Thyroid gland (tissue), 4 donors: ENCODE results near the gene EPB41. TPM values are rescaled to one million over a fixed set of nuclear protein-coding genes. Genes with fewer than 3 reads are reported as not detected.
"Not testable (repeated sequence)": the region's sequence is repeated elsewhere in the genome, so short reads cannot be mapped to it uniquely, and the experiment has no call there.

ENCODE experiments used
- DNase-seq, 2 donors: peaks; one replicate each; pipeline ENCODE4 v3.0.0-alpha.2; 2019
- H3K27ac ChIP-seq, 3 donors: fragments of 200-600 bp; sonication (generic); 1 replicate in 2 of 3; 2 replicates in 1 of 3; pipeline ENCODE4 v1.5.1; 2016 to 2019; ENCODE audit warnings: mild to moderate bottlenecking in 1 of 3, moderate library complexity in 1 of 3
- H3K27me3 ChIP-seq: fragments of 200-600 bp; sonication (generic); one replicate; pipeline ENCODE4 v1.5.1; 2019
- H3K36me3 ChIP-seq, 2 donors: fragments of 200-600 bp; sonication (generic); one replicate each; pipeline ENCODE4 v1.5.1; 2016 to 2019
- H3K4me1 ChIP-seq, 2 donors: fragments of 200-600 bp; sonication (generic); one replicate each; pipeline ENCODE4 v1.5.1; 2017 to 2019
- H3K4me3 ChIP-seq, 3 donors: fragments of 200-600 bp; sonication (generic); replicated peaks in 1 of 3; 1 replicate in 2 of 3; 2 replicates in 1 of 3; pipeline ENCODE4 v1.5.1; 2016; ENCODE audit warnings: mild to moderate bottlenecking in 1 of 3
- H3K9me3 ChIP-seq: fragments of 200-600 bp; sonication (generic); one replicate; pipeline ENCODE4 v1.5.1; 2017
- POLR2A ChIP-seq, 2 donors: fragments of 450-650 bp; IDR thresholded peaks; one replicate each; pipeline ENCODE4 v1.6.1; 2017; ENCODE audit warnings: antibody characterized with exemption in 2 of 2, mild to moderate bottlenecking in 2 of 2, moderate library complexity in 1 of 2
- WGBS, 2 donors: methylation state at CpG; one replicate each; pipeline ENCODE4 v1.1.5; 2017; 5-methylcytosine and 5-hydroxymethylcytosine counted together
- intact Hi-C: fragments of 100-400 bp; cut with DNase I; formaldehyde crosslinking; loops from one replicate; pipeline ENCODE4 v1.15.1; 2023
- total RNA-seq, 4 donors: library from RNA; depleted of rRNA; stranded (reverse); fragments of >200 nt; gene quantifications; one replicate each; pipeline ENCODE4 v1.2.3, GENCODE V29; 2016
- TF ChIP-seq, protein P1 (sequence below), 6 experiments: fragments of 200-600 bp in 3 of 6; fragments of 450-650 bp in 3 of 6; sonication (generic) in 3 of 6; IDR thresholded peaks; one replicate each; pipeline ENCODE4 v1.5.1; 2016 to 2019; ENCODE audit warnings: antibody characterized with exemption in 6 of 6, mild to moderate bottlenecking in 2 of 6, inconsistent platforms in 1 of 6, moderate library complexity in 1 of 6

Gene EPB41
- total RNA-seq, 4 donors from 2014 or later, result 59.7 to 102 (median 80.2) TPM

DNA sequence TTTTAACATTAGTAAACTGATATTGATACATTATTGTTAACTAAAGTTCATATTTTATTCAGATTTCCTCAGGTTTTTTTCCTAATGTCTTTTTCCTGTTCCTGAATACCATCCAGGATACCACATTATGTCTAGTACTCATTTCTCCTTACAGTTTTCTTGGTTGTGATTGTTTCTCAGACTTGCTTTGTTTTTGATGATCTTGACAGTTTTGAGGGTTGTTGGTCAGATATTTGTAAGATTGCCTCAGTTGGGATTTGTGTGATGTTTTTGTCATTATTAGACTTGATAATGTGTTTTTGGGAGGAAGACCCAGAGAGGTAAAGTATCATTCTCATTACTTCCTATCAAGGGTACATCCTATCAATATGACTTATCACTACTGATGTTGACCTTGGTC, 19.5 kb downstream of the EPB41 start:
- no peaks in the 10 kb centered on the region for H3K36me3 ChIP-seq
- intact Hi-C loops, result no loop called here
- H3K27me3 ChIP-seq, result no peaks in the 10 kb centered on the region
- H3K4me1 ChIP-seq, result no peaks in the 10 kb centered on the region
- H3K4me3 ChIP-seq, result no peak overlapping the region
- no peak for DNase-seq
- no peak for TF ChIP-seq POLR2A (IDR thresholded peaks at IDR 0.05)
- TF ChIP-seq, protein P1, sequence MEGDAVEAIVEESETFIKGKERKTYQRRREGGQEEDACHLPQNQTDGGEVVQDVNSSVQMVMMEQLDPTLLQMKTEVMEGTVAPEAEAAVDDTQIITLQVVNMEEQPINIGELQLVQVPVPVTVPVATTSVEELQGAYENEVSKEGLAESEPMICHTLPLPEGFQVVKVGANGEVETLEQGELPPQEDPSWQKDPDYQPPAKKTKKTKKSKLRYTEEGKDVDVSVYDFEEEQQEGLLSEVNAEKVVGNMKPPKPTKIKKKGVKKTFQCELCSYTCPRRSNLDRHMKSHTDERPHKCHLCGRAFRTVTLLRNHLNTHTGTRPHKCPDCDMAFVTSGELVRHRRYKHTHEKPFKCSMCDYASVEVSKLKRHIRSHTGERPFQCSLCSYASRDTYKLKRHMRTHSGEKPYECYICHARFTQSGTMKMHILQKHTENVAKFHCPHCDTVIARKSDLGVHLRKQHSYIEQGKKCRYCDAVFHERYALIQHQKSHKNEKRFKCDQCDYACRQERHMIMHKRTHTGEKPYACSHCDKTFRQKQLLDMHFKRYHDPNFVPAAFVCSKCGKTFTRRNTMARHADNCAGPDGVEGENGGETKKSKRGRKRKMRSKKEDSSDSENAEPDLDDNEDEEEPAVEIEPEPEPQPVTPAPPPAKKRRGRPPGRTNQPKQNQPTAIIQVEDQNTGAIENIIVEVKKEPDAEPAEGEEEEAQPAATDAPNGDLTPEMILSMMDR (IDR thresholded peaks at IDR 0.05), result no peak
- H3K27ac ChIP-seq, result no peak overlapping the region
- no peaks in the 10 kb centered on the region for H3K9me3 ChIP-seq

DNA sequence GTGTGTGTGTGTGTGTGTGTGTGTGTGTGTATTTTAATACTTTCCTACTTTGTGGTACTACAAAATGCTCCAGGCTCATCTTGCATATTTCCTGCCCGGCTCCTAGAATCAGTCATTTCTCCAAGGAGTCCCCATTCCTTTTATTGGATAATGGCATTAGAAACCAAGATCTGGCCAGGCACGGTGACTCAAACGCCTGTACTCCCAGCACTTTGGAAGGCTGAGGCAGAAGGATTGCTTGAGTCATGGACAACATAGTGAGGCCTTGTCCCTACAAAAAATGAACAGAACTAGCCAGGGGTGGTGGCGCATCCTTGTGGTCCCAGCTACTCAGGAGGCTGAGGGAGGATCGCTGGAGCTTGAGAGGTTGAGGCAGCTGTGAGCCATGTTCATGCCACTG, 20.3 kb downstream of the EPB41 start:
- intact Hi-C loops, result no loop called here
- no peak overlapping the region for H3K4me3 ChIP-seq
- no peaks in the 10 kb centered on the region for H3K27me3 ChIP-seq
- TF ChIP-seq, protein P1 (IDR thresholded peaks at IDR 0.05), result no peak
- no peak for TF ChIP-seq POLR2A (IDR thresholded peaks at IDR 0.05)
- no peak for DNase-seq
- no peaks in the 10 kb centered on the region for H3K36me3 ChIP-seq
- WGBS, 2 donors, result 97 to 100% methylated on average over 5 of the region's 5 CpGs
- no peaks in the 10 kb centered on the region for H3K4me1 ChIP-seq
- H3K27ac ChIP-seq, result no peak overlapping the region
- no peaks in the 10 kb centered on the region for H3K9me3 ChIP-seq

DNA sequence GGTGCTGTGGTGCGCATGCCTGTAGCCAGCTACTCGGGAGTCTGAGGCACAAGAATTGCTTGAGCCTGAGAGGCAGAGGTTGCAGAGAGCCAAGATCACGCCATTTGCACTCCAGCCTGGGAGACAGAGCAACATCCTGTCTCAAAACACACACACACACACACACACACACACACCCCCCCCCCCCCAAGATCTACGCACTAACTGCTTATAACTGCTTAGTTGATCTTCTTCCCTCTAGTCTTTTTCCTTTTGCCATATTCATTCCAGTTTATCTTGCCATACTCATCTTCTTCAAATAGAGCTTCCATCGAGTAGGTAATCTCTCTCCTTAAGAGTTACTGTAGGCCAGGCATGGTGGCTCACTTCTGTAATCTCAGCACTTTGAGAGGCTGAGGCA, 20.9 kb downstream of the EPB41 start:
- TF ChIP-seq, protein P1 (IDR thresholded peaks at IDR 0.05), result no peak
- TF ChIP-seq POLR2A (IDR thresholded peaks at IDR 0.05), result no peak
- H3K27ac ChIP-seq, result no peak overlapping the region
- no peaks in the 10 kb centered on the region for H3K36me3 ChIP-seq
- intact Hi-C loops, result no loop called here
- no peaks in the 10 kb centered on the region for H3K4me1 ChIP-seq
- WGBS, 2 donors, result 93 to 94% methylated on average over 5 of the region's 5 CpGs
- no peaks in the 10 kb centered on the region for H3K9me3 ChIP-seq
- no peak overlapping the region for H3K4me3 ChIP-seq
- DNase-seq, result no peak
- H3K27me3 ChIP-seq, result no peaks in the 10 kb centered on the region

DNA sequence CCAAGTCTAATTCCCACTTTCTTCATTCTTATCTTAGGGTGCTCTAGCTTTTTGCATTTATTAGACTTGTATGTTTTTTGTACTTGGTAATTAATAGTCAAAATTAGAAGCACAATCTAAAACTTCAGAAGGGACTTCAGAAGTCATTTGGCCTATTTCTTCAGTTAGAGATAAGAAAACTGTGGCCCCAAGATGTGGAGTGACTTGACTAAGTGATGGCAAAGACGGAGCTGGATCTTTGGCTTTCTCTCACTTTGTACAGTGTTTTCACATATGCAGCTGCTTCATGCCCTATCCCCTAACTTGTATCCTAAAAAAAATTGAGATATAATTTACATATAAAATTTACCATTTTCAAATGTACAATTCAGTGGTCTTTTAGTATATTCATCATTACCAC, 21.7 kb downstream of the EPB41 start:
- no peaks in the 10 kb centered on the region for H3K27me3 ChIP-seq
- H3K9me3 ChIP-seq, result no peaks in the 10 kb centered on the region
- intact Hi-C loops, result no loop called here
- H3K4me3 ChIP-seq, result no peak overlapping the region
- no peaks in the 10 kb centered on the region for H3K4me1 ChIP-seq
- H3K36me3 ChIP-seq, result no peaks in the 10 kb centered on the region
- 95 to 98% methylated on average over 1 of the region's 1 CpG for WGBS, 2 donors
- no peak for TF ChIP-seq POLR2A (IDR thresholded peaks at IDR 0.05)
- TF ChIP-seq, protein P1 (IDR thresholded peaks at IDR 0.05), result no peak
- H3K27ac ChIP-seq, result no peak overlapping the region
- no peak for DNase-seq

DNA sequence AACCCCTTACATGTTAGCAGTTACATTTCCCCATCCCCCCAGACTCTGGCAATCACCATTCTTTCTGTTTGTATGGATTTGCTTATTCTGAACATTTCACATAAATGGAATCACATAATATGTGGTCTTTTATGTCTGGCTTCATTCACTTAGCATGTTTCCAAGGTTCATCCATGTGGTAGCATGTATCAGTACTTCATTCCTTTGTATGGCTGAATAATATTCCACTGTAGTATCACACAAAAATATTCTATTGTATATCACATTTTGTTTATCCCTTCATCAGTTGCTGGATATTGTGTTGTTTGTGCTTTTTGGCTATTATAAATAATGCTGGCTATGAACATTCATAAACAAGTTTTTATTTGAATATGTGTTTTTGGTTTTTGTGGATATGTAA, 22.2 kb downstream of the EPB41 start:
- intact Hi-C loops, result no loop called here
- H3K4me3 ChIP-seq, result no peak overlapping the region
- H3K27ac ChIP-seq, result no peak overlapping the region
- no peaks in the 10 kb centered on the region for H3K36me3 ChIP-seq
- H3K27me3 ChIP-seq, result no peaks in the 10 kb centered on the region
- H3K9me3 ChIP-seq, result no peaks in the 10 kb centered on the region
- no peak for TF ChIP-seq POLR2A (IDR thresholded peaks at IDR 0.05)
- TF ChIP-seq, protein P1 (IDR thresholded peaks at IDR 0.05), result no peak
- no peaks in the 10 kb centered on the region for H3K4me1 ChIP-seq
- no peak for DNase-seq

DNA sequence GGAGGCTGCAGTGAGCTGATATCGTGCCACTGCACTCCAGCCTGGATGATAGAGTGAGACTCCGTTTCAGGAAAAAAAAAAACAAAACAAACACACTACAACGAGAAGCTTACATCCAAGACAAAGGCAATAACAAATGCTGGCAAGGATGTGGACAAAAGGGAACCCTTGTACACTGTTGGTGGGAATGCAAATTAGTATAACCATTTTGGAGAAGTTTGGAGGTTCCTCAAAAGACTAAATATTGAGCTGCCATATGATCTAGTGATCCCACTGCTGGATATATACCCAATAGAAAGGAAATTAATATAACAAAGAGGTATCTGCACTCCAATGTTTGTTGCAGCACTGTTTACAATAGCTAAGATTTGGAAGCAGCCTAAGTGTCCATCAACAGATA, 29.2 kb downstream of the EPB41 start:
- H3K4me3 ChIP-seq, DNase-seq, H3K9me3 ChIP-seq, intact Hi-C loops, H3K36me3 ChIP-seq, H3K27me3 ChIP-seq, H3K27ac ChIP-seq, H3K4me1 ChIP-seq: not testable (repeated sequence)
- 87 to 88% methylated on average over 3 of the region's 3 CpGs for WGBS, 2 donors
